SW 1271 (cell line): Measurements from ENCODE around the gene TBCCD1.
"Not testable (repeated sequence)": the region's sequence is repeated elsewhere in the genome, so short reads cannot be mapped to it uniquely, and the experiment has no call there.

Experiments
- DNase-seq, 2 experiments: peaks; one replicate each; lab custom pipeline; 2025; lab: John Stamatoyannopoulos, UW

The TBCCD1 gene

DNA sequence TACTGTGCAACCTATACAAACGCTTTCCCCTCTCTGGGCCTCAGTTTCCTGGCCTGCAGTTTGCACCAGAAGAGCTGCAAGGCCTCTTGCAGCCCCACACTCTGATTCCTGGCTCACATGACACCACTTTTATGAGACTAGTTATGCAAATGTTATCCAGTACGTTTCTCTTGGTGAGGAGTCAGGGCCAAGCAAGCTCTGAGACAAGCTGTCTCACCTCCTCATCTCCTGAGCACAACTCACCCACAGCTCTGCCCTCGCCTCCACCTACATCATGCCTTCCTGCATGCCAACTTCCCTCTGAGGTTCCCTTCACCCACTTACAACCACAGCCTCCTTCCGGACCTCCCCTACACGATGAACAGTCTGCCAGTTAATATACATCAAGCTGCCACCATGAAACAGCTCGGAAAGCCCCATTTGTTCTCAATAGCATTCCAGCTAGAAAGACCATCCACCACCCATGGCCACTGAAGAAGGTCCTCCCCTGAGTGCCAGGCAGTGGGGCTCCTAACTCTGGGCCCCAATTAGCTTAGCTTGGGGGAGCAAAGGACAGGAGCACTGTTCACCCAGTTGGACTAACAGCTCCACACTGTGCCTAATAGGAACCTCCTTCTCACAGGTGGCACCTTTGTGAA lies 48.0 kb downstream of the TBCCD1 start:
- DNase-seq: no peak

DNA sequence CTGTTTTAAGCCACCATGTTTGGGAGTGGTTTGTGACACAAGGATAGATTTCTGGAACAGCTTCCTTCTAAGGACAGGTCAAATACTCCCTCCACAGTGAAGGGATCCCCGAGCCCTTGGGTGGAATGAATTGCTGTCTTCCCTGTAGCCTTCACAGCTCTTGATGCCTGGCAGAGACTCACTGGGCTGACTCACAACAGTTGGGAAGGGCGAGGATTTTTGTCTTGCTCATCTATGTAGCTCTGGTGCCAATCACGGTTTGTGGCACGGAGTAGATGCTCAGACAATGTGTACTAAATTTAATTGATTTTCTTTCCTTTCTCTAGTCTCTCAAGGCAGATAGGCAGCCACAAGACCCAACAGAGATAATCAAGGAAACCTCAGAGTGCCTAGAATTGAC lies 49.9 kb downstream of the TBCCD1 start:
- DNase-seq: no peak

DNA sequence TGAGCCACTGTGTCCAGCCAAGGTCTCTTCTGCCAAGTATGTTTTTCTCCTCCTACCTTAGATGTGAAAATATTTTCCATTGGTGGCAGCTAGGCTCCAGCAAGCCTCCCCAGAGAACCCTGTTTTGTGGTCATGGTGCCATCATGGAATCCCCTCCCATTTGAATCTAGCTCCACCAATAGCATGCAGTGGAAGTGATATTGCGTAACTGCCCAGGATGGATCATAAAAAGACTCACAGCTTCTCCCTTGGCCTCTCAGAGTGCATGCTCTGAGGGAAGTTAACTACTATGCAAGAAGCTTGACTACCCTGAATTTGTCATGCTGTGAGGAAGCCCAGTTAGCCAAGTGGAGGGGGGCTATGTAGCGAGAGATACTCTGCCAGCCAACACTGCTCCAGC lies 50.5 kb downstream of the TBCCD1 start:
- no peak for DNase-seq

DNA sequence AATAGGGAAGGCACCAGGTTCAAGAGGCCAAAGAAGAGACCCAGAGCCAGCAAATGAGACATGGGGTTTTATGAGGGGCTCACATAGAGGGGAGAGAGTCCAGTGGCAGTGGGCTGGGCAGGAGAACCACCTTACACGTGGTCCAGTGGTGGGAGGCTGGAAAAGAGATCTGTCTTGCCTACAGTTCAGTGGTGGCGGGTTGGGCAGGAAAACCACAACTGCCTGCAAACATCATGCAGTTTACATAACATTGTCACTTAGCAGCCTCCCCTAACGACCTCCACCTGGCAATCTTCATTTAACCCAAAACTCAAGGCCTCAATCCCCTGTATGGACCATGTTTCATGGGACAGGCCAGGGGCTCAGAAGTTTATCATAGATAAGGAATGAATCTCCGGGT lies 52.0 kb downstream of the TBCCD1 start:
- DNase-seq: no peak

DNA sequence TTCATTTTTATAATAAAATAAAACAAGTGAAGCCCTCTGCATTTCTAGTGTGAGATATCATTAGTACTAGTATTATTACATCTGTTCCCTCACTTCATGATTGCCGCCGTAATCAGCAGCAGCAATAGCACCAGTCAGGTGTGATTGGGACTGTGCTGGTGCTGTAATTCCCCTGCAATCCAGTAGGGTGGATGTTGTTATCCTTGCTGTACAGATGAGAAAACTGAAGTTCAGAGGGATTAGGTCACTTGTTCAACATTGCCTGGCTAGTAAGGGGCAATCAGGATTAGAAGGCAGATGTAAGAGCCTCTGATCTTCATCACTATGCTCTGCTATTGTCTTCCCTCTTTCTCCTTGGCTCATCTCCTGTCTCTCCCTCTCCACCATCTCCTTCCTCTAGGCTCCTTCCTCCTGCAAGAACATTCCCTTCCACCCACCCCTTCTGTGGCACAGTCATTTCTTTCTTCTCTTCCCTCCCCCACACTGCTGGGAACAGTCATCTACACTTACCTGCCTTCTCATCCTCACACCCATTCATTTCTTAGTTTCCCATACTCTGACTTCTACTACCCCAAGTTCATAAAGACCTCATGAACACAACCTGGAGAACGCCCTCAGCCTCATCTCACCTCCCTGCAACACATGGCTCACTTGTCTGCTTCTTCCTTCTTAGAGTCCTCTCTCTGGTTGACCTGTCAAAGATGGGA lies 52.7 kb downstream of the TBCCD1 start:
- DNase-seq: peak in 1 of 2 experiments; percentile 3

DNA sequence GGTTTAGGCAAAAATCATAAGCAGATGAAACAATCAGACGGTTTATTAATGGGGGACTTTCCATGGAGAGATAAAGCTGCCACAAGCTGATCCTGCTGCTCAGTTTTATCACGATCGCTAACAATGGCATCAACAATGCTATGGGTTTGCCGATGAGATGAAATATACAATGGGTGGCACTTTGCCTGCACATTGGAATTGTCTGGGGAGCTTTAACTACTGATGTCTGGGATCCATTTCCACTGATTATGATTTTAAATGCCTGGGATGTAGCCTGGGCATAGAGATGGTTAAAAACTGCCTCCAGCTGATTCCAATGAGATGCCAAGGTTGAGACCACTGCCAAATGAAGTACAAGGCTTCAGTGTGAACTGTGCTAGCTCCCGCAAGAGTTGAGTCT lies 53.8 kb downstream of the TBCCD1 start:
- DNase-seq: no peak

DNA sequence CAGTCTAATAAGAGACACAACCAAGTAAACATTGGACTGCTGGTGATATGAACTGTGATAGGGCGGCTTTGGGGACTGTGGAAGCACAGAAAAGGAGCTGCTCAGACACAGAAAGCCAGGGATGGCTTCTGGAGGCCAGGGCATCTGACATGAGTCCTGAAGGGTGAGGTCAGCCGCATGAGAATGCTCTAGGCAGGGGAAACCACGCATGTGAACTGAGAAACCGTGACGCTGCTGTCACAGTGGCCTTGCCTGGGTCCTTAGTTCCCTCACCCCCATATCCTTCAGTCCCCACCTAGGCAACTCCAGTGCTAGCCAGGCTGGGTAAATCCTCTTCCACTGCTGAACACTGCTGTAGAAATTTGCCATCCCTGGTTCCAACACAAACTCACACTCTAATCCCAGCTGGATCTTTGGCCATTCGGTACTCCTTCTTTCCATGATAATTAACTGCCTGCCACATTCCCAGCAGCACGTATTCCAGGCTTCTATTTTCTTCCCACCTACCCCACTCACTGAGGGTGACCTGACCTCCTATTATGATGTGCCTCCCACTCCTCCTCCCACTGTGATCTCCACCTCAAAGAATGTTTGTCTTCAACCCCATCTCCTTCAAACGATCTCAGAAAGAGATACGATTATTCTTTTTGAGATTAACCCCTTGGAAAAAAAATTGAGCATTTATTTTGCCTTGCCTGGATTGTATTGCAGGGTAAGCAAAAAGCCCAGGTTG lies 54.4 kb downstream of the TBCCD1 start:
- no peak for DNase-seq

DNA sequence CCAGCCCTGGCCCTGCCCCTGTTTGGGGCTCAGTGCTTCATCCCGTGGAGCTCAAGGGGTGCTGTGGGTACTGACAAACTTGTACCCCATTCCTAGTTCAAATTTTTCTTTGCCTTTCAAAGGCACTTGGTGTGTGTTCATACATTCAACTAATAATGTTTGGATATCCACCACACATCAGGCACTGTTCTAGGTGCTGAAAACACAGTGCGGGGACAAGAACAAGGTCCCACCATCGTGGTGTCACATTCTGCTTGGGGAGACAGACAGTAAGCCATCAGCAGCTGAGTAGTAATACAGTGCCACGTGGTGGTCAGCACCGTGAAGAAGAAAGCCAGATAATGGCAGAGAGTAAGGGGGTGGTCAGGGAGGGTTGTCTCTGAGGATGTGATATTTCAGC lies 55.4 kb downstream of the TBCCD1 start:
- DNase-seq: no peak

DNA sequence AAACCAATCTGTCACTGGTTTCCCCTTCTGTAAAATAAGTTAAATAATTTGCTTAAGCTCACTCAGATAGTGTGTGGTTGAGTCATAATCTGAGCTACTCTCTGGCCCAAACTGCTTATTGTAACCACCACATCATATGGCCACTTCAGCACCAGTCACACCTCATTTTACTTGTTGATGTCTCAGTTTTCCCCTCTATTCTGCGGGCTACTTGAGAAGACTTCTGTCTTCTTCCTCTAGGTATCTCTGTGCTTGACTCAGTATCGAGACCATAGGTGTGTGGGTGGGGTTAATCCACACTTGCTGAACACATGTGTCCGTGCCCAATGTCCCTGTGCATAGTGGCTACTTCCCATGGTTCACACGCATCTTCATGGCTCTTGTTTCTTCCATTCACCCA lies 55.9 kb downstream of the TBCCD1 start:
- DNase-seq: no peak

DNA sequence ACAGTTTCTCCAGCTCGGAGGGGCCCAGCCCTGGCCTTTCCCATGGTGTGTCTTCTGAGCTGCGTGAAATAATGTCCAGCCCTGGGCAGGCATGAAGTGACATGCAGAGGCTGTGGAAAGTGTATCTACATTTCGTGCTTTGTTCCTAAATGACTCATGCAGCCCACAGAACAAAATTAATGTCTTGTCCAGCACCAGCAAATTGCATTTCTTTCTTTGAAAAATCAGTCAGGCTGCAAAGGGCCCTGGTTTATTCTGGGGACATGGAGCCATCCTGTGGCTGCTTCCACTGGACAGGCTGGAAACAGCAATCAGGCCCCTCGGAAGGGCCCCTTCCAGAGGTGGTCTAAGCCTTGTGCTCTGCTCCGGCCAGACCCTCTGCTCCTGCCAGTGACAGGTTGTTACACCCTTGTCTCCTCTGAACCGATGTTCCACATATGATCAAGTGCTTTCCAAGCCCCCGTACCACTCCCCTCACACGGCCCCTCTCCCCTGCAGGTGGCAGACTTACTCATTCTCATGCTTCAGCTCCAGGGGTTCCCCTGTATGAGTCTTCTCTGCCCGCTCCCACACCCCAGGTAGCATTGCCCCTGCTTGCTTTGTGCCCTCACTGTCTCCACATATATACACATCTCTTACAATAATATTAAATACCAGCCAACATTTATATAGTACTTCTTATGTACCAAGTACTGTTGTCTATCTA lies 56.6 kb downstream of the TBCCD1 start:
- DNase-seq: no peak

DNA sequence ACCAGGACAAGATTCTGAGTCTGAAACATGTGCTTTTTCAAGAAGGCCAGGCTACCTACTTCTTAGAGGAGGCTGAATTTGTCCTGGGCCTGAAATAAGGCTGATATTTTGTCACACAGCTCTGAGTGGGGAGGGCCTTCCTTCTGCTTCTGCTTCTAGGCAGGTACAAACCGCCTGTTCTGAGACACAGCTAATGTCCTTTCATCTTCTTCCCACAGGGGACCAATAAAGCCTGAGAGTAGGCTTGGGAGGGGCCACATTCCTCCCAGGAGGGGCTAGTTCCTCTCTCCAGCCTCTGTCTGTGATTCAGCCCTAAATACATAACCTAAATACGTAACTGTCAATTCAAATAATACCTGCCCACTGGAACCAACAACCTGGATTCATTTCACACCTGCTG lies 57.7 kb downstream of the TBCCD1 start:
- DNase-seq: no peak

DNA sequence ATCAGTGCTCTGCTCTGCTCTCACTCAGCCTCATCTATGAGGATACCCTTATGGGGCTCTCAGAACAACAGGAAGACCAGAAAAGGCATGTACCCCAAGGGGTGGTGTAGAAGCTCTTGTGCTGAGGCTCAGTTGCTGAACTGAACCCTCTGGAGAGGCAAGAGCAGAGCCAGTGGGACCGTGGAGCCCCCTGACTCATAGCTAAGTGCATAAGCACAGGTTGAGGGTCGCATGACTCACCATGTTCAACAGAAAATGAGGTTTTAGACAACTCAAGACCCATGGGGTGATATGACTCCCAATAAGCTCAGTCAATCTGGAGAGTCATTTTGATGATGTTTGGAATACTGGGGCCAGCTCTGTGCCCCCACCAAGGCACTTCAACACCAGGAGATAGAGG lies 60.3 kb downstream of the TBCCD1 start:
- DNase-seq: no peak

DNA sequence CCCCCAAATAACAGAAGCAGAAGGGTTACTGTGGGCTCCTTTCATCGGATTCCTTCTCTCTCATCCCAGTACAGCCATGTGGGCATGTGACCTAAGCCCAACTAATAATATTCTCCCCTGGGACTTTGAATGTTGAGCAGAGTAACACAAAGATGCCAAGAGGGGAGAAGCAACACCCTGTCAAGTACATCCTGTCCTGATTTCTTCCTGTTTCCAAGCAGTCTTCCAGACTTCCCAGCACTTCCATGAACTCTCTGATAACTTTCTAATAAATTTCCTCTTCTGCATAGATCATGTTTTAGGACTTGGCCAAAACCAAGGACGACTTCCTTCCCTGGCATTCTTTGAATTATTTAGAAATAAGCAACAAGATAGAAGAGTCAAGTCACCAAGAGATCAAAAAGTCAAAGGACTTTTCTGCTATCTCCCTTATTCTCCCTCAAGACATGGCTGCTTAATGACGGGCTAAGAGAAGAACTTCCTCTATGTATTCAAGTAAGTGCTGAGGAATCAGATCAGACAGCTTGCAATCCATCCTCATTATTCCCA lies 60.9 kb downstream of the TBCCD1 start:
- no peak for DNase-seq

DNA sequence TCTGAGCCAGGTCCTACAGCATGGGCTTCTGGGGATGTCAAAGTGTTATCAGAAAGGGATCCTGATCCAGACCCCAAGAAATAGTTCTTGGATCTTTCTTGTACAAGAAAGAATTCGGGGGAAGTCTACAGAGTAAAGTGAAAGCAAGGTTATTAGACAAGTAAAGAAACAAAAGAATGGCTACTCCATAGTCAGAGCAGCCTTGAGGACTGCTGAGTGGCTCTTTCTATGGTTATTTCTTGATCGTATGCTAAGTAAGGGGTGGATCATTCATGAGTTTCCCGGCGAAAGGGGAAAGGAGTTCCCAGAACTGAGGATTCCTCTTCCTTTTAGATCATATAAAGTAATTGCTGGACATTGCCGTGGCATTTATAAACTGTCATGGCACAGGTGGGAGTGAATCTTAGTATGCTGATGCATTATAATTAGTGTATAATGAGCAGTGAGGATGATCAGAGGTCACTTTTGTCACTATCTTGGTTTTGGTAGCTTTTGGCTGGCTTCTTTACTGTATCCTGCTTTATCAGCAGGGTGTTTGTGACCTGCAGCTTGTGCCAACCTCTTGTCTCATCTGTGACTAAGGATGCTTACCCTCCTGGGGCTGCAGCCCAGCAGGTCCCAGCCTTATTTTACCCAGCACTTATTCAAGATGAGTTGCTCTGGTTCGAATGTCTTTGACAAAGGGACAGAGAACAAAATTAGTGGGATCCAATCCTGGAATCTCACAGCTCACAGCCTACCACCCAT lies 64.0 kb downstream of the TBCCD1 start:
- no peak for DNase-seq

DNA sequence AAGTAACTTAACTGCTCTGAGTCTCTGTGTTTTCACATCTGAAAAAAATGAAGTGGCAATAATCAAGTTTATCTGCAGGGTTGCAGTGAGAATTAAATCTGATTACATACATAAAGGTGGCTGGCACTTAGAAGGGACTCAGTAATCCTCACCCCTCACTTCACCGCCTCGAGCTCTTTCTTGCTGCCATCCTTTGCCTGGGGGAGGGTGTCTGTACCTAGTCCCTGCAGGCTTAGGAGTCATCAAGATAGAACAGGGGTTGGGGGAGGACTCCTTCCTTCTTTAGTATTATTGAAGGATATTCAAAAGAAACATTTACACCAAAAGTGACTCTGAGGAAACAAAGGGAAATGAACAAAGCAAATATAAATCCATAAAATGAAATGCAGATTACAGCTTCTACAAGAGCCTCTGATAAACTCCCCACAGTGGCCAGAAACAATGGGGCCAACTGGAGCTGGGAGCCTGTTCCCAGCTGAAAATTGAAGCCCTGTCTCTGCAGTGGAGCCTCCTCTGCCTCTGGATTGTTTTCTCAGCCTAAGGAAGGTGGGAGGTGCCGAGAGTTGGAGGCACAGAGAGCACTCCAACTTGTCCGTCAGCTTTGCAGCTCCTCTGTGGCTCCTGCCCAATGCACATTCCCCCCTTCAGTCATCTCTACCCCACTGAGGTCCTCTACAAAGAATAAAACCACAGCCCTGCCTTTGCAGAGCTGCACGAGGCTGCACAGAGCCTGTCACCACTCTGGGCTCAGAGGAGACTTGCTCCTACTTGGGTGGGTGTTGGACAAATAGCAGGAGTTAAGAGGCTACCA lies 64.8 kb downstream of the TBCCD1 start:
- no peak for DNase-seq

DNA sequence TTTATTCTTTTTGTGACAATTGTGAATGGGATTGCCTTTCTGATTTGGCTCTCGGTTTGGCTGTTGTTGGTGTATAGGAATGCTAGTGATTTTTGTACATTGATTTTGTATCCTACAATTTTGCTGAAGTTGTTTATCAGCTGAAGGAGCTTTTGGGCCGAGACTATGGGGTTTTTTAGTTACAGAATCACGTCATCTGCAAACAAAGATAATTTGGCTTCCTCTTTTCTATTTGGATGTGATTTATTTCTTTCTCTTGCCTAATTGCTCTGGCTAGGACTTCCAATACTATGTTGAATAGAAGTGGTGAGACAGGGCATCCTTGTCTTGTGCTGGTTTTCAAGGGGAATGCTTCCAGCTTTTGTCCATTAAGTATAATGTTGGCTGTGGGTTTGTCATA lies 67.2 kb downstream of the TBCCD1 start:
- not testable (repeated sequence) for DNase-seq

DNA sequence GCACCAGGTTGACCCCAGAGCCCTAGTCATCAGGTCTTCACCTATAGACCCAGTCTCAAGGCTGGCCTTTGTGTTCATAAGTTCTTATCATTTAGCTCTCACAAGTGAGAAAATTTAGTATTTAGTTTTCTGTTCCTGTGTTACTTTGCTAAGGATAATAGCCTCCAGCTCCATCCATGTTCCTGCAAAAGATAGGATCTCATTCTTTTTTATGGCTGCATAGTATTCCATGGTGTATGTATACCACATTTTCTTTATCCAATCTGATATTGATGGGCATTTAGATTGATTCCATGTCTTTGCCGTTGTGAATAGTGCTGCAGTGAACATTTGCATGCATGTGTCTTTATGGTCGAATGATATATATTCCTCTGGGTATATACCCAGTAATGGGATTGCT lies 69.1 kb downstream of the TBCCD1 start:
- not testable (repeated sequence) for DNase-seq

DNA sequence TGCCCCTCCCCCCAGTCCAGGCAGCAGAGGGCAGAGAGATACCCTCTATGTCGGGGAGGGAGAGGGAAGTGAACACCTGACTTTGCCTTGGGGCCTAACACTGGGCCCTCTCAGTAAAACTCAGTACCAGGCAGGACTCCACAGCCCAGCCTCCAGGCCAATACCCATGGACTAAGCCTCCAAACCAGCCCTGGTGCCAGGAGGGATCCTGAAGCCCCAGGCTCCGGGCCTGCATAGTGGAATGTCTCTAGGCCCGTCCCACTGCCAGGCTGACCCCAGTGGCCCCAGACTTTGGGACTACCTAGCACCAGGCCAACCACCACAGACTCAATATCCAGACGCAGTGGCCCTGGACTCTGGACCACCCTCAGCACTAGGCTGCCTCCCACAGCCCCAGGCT lies 69.5 kb downstream of the TBCCD1 start:
- no peak for DNase-seq

DNA sequence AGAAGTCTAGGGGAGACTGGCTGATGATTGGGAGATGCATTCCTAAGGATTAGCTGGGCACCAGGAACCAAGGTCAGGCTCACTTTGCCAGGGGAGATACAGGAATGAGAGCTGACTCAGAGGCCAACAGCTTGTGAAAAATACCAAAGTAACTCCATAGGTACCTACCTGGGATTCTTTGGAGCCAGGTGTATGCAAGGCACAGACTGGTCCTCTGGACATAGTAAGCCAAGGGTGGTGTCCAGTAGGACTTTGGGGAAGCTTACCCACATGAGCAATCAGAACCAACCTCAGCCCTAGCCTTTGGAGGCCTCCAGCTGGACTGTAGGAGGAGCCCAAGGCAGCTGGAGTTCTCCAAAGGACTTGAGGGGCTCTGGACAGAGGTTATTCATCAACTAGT lies 70.5 kb downstream of the TBCCD1 start:
- DNase-seq: no peak
